A549 (cell line): ENCODE measurements around the gene ADD2. TPM values are rescaled to one million over a fixed set of nuclear protein-coding genes. Genes with fewer than 3 reads are reported as not detected.

Source experiments
- ATAC-seq, 2 experiments: fragments of 200-7000 bp in 1 of 2; fragments of >200 bp in 1 of 2; cut with Nextera tagmentation in 1 of 2; cut with Tn5 transposase in 1 of 2; 3 replicates each; pipeline versions ENCODE4 v1.8.0 to v1.9.1; 2018 to 2020; ENCODE audit warnings: mild to moderate bottlenecking in 1 of 2, moderate library complexity in 1 of 2
- CTCF ChIA-PET: fragments of 300-600 bp; sonication (Branson Sonifier 250); formaldehyde crosslinking; extraction: SDS; loops from one replicate; lab custom pipeline; 2021; ENCODE audit warnings: antibody characterized with exemption, inconsistent platforms; lab: Yijun Ruan, JAX
- POLR2A ChIA-PET: fragments of 350-600 bp; formaldehyde crosslinking; extraction: SDS; loops from one replicate; lab custom pipeline; 2021; ENCODE audit warnings: antibody characterized with exemption, inconsistent platforms; lab: Yijun Ruan, JAX
- DNase-seq, 2 experiments: peaks; one replicate each; pipeline versions ENCODE4 v3.0.0 to v3.0.0-alpha.2; 2011 to 2016; ENCODE audit warnings: low read depth in 1 of 2, low spot score in 1 of 2
- FAIRE-seq: peaks from 2 replicates; lab custom pipeline; 2011; peaks lifted over from hg19 to GRCh38; lab: Jason Lieb, UNC
- H3K27ac ChIP-seq, 2 experiments: fragments of >200 bp; sonication (Bioruptor Twin); formaldehyde crosslinking; 3 replicates each; pipeline ENCODE4 v1.5.1; 2016 to 2017
- H3K4me1 ChIP-seq: fragments of >200 bp; sonication (Bioruptor Twin); formaldehyde crosslinking; 3 replicates; pipeline ENCODE4 v1.6.1; 2016
- H3K4me2 ChIP-seq: fragments of >200 bp; sonication (Bioruptor Twin); formaldehyde crosslinking; 3 replicates; pipeline ENCODE4 v1.6.1; 2016
- H3K4me3 ChIP-seq: fragments of >200 bp; sonication (Bioruptor Twin); formaldehyde crosslinking; 3 replicates; pipeline ENCODE4 v1.5.1; 2016
- H3K9me3 ChIP-seq: fragments of >200 bp; sonication (Bioruptor Twin); formaldehyde crosslinking; 3 replicates; pipeline ENCODE4 v1.6.1; 2016
- ATOH8 ChIP-seq: fragments of 250-450 bp; sonication (Bioruptor Pico); IDR thresholded peaks from 2 replicates; pipeline ENCODE4 v1.5.0; 2020; ENCODE audit warnings: low read depth, mild to moderate bottlenecking, moderate library complexity
- BCL3 ChIP-seq: fragments of >200 bp; sonication (Bioruptor Twin); formaldehyde crosslinking; IDR thresholded peaks from 3 replicates; pipeline ENCODE4 v1.6.1; 2016
- CBX8 ChIP-seq: fragments of 200-600 bp; sonication (generic); IDR thresholded peaks from 2 replicates; pipeline ENCODE4 v1.6.1; 2016
- CTCF ChIP-seq: fragments of >200 bp; sonication (Bioruptor Twin); formaldehyde crosslinking; IDR thresholded peaks from 3 replicates; pipeline ENCODE4 v1.5.1; 2016
- E2F6 ChIP-seq: IDR thresholded peaks from 2 replicates; pipeline ENCODE4 v1.6.1; 2012; ENCODE audit warnings: low read depth, borderline replicate concordance
- EP300 ChIP-seq, 2 experiments: fragments of >200 bp; sonication (Bioruptor Twin); formaldehyde crosslinking; IDR thresholded peaks; 2 replicates in 1 of 2; 3 replicates in 1 of 2; pipeline ENCODE4 v1.6.1; 2016 to 2017
- FOXS1 ChIP-seq: fragments of 250-450 bp; sonication (Bioruptor Pico); IDR thresholded peaks from 2 replicates; pipeline ENCODE4 v1.5.0; 2020; ENCODE audit warnings: mild to moderate bottlenecking, moderate library complexity
- HEYL ChIP-seq: fragments of 250-450 bp; sonication (Bioruptor Pico); IDR thresholded peaks from 2 replicates; pipeline ENCODE4 v1.8.0; 2021; ENCODE audit warnings: mild to moderate bottlenecking, moderate library complexity
- HOXA7 ChIP-seq: fragments of 250-450 bp; sonication (Bioruptor Pico); IDR thresholded peaks from 2 replicates; pipeline ENCODE4 v1.5.0; 2020; ENCODE audit warnings: mild to moderate bottlenecking, moderate library complexity
- HOXB13 ChIP-seq: fragments of 250-450 bp; sonication (Bioruptor Pico); IDR thresholded peaks from 2 replicates; pipeline ENCODE4 v1.5.0; 2020; ENCODE audit warnings: low read depth, mild to moderate bottlenecking, moderate library complexity
- JUNB ChIP-seq: fragments of >200 bp; sonication (Bioruptor Twin); formaldehyde crosslinking; IDR thresholded peaks from 2 replicates; pipeline ENCODE4 v1.6.1; 2016
- MAZ ChIP-seq: fragments of 150-350 bp; IDR thresholded peaks from 2 replicates; pipeline ENCODE4 v1.6.1; 2014; ENCODE audit warnings: antibody characterized with exemption, low read depth, low read length, borderline replicate concordance
- NPAS2 ChIP-seq: fragments of 250-450 bp; sonication (Bioruptor Pico); IDR thresholded peaks from 2 replicates; pipeline ENCODE4 v1.8.0; 2022; ENCODE audit warnings: mild to moderate bottlenecking, moderate library complexity, borderline replicate concordance
- RAD21 ChIP-seq, 2 experiments: fragments of >200 bp in 1 of 2; sonication (Bioruptor Twin) in 1 of 2; formaldehyde crosslinking in 1 of 2; IDR thresholded peaks in 1 of 2; conservative IDR thresholded peaks in 1 of 2; 2 replicates in 1 of 2; 3 replicates in 1 of 2; pipeline ENCODE4 v1.6.1; 2012 to 2018; ENCODE audit warnings: inconsistent platforms in 1 of 2
- REST ChIP-seq: fragments of 200-600 bp; sonication (generic); IDR thresholded peaks from 2 replicates; pipeline ENCODE4 v1.6.1; 2016; ENCODE audit warnings: antibody characterized with exemption, mild to moderate bottlenecking, moderate library complexity
- TP53 ChIP-seq: fragments of 250-450 bp; sonication (Bioruptor Pico); IDR thresholded peaks from 2 replicates; pipeline ENCODE4 v1.5.0; 2021; ENCODE audit warnings: mild to moderate bottlenecking, moderate library complexity
- ZC3H11A ChIP-seq: fragments of 450-650 bp; IDR thresholded peaks from 2 replicates; pipeline ENCODE4 v1.6.1; 2014; ENCODE audit warnings: antibody characterized with exemption, mild to moderate bottlenecking
- ZFP36 ChIP-seq: fragments of 450-650 bp; IDR thresholded peaks from 2 replicates; pipeline ENCODE4 v1.6.1; 2014; ENCODE audit warnings: borderline replicate concordance; ENCODE audit not compliant: partially characterized antibody
- WGBS: methylation state at CpG from one replicate; pipeline ENCODE4 v1.1.6; 2017; ENCODE audit errors: missing lambda C conversion rate; 5-methylcytosine and 5-hydroxymethylcytosine counted together
- polyA plus RNA-seq, 4 experiments: library from polyadenylated mRNA; depleted of rRNA in 3 of 4; stranded (reverse); fragments of >200 nt; fragmentation: RNase III in 1 of 4; extraction: RNeasy Plus Mini Kit Qiagen cat#74134 plus additional on column Dnase treatment in 1 of 4; gene quantifications; 2 replicates in 3 of 4; 3 replicates in 1 of 4; pipeline ENCODE4 v1.2.3, GENCODE V29; 2011 to 2017

Gene ADD2
- polyA plus RNA-seq, 2 of the 4 experiments (the other 2 are of a cell fraction): 18.0 to 25.5 TPM

GRCh38 chr2:70784320-70784719 is 16.3 kb upstream of the ADD2 start:
- FAIRE-seq: no peak
- TF ChIP-seq REST: no peak
- Histone ChIP-seq H3K27ac (no peak overlapping the region), H3K9me3 (no peaks in the 10 kb centered on the region), H3K4me1 (peaks cover 8% of the 10 kb centered on the region; the same call in 2 of the 3 replicates), H3K4me3 (no peak overlapping the region), H3K4me2 (no peak overlapping the region)
- CTCF ChIA-PET: interaction anchor here (1.1 to 9.0 kb wide), 21 partner anchors 9 to 481 kb away, joined by 3 to 78 read pairs (median 6); partner anchors contain the start of gene ADD2
- ATAC-seq: no peak
- no peak for DNase-seq
- POLR2A ChIA-PET: interaction anchor here (1.2 kb wide), 1 partner anchor 480 kb away, joined by 3 read pairs; no protein-coding TSS in a partner anchor
- 88% methylated on average over 2 of the region's 2 CpGs for WGBS

- H3K4me2 ChIP-seq: no peak overlapping the region
- peaks cover 23% of the 10 kb centered on the region for H3K4me1 ChIP-seq
- POLR2A ChIA-PET: interaction anchor here (1.1 kb wide), 1 partner anchor 12 kb away, joined by 3 read pairs; the partner anchor contains the start of gene ADD2
- no peak overlapping the region for H3K27ac ChIP-seq
- 71% methylated on average over 8 of the region's 8 CpGs for WGBS
- DNase-seq: no peak
- CTCF ChIA-PET: interaction anchor here (0.6 to 4.1 kb wide), 7 partner anchors 9 to 477 kb away, joined by 3 to 46 read pairs (median 4); partner anchors contain the start of genes ADD2 and FIGLA
- ATAC-seq: peak in 1 of 2 experiments; percentile 44; a peak in 2 of 6 replicates
- no peak overlapping the region for H3K4me3 ChIP-seq
- TF ChIP-seq JUNB: no peak
- TF ChIP-seq TP53 (CRISPR knock-in tag): no peak
- TF ChIP-seq NPAS2: no peak
- TF ChIP-seq FOXS1 (CRISPR knock-in tag): no peak
- no peak for TF ChIP-seq RAD21 (conservative IDR thresholded peaks at IDR 0.05 in 1 of 2, IDR thresholded peaks at IDR 0.05 in 1 of 2)
- TF ChIP-seq ZFP36: no peak
- no peak for TF ChIP-seq MAZ
- no peak for TF ChIP-seq HOXB13 (CRISPR knock-in tag)
- no peak for TF ChIP-seq ATOH8 (CRISPR knock-in tag)
- TF ChIP-seq E2F6: no peak
- TF ChIP-seq HEYL (CRISPR knock-in tag): no peak
- TF ChIP-seq EP300 (IDR thresholded peaks at IDR 0.05): no peak
- TF ChIP-seq BCL3: no peak
- no peak for TF ChIP-seq CTCF
- no peak for TF ChIP-seq CBX8
- TF ChIP-seq ZC3H11A: no peak
- no peak for TF ChIP-seq HOXA7 (CRISPR knock-in tag)
- FAIRE-seq: no peak
- no peaks in the 10 kb centered on the region for H3K9me3 ChIP-seq
Observed at GRCh38 chr2:70779911-70780545, 12.0 kb upstream of the ADD2 start.
